K562 (cell line): ENCODE results near the gene SH3PXD2B.

Experiments
- MCM5 ChIP-seq: fragments of 450-650 bp; IDR thresholded peaks from 2 replicates; pipeline ENCODE4 v1.6.1; 2016; ENCODE audit warnings: low read depth
- PHF8 ChIP-seq: fragments of 200-600 bp; sonication (generic); IDR thresholded peaks from 2 replicates; pipeline ENCODE4 v1.6.1; 2012; ENCODE audit warnings: mixed run types, mild to moderate bottlenecking, inconsistent platforms, low read length, moderate library complexity, borderline replicate concordance
- ZBTB1 ChIP-seq: sonication (generic); formaldehyde crosslinking; IDR thresholded peaks from 2 replicates; pipeline ENCODE4 v1.8.1; 2023; ENCODE audit warnings: missing genetic modification reagents, low read depth, mild to moderate bottlenecking, borderline replicate concordance
- TF ChIP-seq, protein P1 (sequence below): sonication (generic); formaldehyde crosslinking; IDR thresholded peaks from 2 replicates; pipeline ENCODE4 v1.5.0; 2020; ENCODE audit warnings: missing genetic modification reagents
- TF ChIP-seq, protein P2 (sequence below): sonication (generic); formaldehyde crosslinking; IDR thresholded peaks from 2 replicates; pipeline ENCODE4 v1.8.1; 2023; ENCODE audit warnings: mild to moderate bottlenecking, missing genetic modification reagents, moderate library complexity

DNA sequence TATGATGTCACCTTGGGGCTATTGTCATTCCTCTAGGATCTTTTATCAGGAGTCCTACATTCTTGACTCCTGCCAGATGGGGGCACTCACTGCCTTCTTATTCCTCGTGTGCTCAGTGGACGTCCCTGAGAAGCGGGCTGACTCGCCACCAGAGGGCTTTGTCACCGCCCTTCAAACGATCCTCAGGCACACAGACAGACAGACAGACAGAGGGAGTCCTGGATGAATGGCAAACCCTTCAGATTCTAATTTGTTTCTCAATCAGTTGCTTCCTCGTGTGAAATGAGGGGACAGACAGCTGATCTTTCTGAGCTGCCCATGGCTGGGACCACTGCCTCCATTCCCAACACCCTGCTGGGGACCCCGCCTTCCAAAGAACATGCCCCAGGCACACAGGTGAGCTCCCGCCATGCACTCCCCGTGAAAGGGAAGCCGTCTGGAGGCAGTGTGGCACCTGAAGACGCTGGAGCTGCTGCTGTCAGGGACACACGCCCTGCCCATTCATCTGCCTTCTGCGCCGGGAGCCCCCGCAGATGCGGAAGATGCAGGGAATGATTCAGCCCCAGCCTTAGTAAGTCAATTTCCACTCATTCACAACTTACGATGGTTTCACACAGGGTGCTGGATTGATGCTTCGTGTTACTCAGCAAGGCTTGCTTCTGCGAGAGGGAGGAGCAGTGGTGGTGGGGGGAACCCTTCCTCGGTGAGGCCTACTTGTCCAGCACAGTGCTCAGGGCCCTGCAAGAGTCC is 24.9 kb upstream of the SH3PXD2B start:
- TF ChIP-seq, protein P1, sequence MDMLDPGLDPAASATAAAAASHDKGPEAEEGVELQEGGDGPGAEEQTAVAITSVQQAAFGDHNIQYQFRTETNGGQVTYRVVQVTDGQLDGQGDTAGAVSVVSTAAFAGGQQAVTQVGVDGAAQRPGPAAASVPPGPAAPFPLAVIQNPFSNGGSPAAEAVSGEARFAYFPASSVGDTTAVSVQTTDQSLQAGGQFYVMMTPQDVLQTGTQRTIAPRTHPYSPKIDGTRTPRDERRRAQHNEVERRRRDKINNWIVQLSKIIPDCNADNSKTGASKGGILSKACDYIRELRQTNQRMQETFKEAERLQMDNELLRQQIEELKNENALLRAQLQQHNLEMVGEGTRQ (CRISPR knock-in tag) = no peak
- no peak for TF ChIP-seq ZBTB1 (CRISPR knock-in tag)
- no peak for TF ChIP-seq MCM5
- TF ChIP-seq PHF8 = no peak
- TF ChIP-seq, protein P2, sequence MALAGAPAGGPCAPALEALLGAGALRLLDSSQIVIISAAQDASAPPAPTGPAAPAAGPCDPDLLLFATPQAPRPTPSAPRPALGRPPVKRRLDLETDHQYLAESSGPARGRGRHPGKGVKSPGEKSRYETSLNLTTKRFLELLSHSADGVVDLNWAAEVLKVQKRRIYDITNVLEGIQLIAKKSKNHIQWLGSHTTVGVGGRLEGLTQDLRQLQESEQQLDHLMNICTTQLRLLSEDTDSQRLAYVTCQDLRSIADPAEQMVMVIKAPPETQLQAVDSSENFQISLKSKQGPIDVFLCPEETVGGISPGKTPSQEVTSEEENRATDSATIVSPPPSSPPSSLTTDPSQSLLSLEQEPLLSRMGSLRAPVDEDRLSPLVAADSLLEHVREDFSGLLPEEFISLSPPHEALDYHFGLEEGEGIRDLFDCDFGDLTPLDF (CRISPR knock-in tag) = no peak
